Right atrium auricular region (tissue), 2 donors: Measurements from ENCODE around the gene LPAR2. TPM values are rescaled to one million over a fixed set of nuclear protein-coding genes. Genes with fewer than 3 reads are reported as not detected.
"Not testable (repeated sequence)": the region's sequence is repeated elsewhere in the genome, so short reads cannot be mapped to it uniquely, and the experiment has no call there.

Experiments used
- DNase-seq: peaks from one replicate; pipeline ENCODE4 v3.0.0-alpha.2; 2019; ENCODE audit warnings: low spot score
- H3K27ac ChIP-seq, 2 donors: fragments of 200-600 bp; sonication (generic); 1 replicate in 1 of 2; 2 replicates in 1 of 2; pipeline ENCODE4 v1.5.1; 2016 to 2019
- H3K27me3 ChIP-seq, 2 donors: fragments of 200-600 bp; sonication (generic); one replicate each; pipeline versions ENCODE4 v1.5.1 to v1.6.0; 2017 to 2019
- H3K36me3 ChIP-seq: fragments of 200-600 bp; sonication (generic); one replicate; pipeline ENCODE4 v1.5.1; 2016
- H3K4me1 ChIP-seq, 2 donors: fragments of 200-600 bp; sonication (generic); one replicate each; pipeline versions ENCODE4 v1.5.1 to v1.6.0; 2017 to 2019
- H3K4me3 ChIP-seq, 2 donors: fragments of 200-600 bp; sonication (generic); 1 replicate in 1 of 2; 2 replicates in 1 of 2; pipeline ENCODE4 v1.5.1; 2017 to 2019; ENCODE audit warnings: mild to moderate bottlenecking in 1 of 2, moderate library complexity in 1 of 2
- H3K9me3 ChIP-seq, 2 donors: fragments of 200-600 bp; sonication (generic); one replicate each; pipeline ENCODE4 v1.5.1; 2019
- total RNA-seq, 2 donors: library from RNA; depleted of rRNA; stranded (reverse); fragments of >200 nt; gene quantifications; one replicate each; pipeline ENCODE4 v1.1.0, GENCODE V29; 2016
- TF ChIP-seq, protein P1 (sequence below), 2 donors: fragments of 200-600 bp; sonication (generic); IDR thresholded peaks; one replicate each; pipeline ENCODE4 v1.5.1; 2019; ENCODE audit warnings: antibody characterized with exemption in 2 of 2

The LPAR2 gene
- total RNA-seq, 2 donors from 2014 or later, result 0.89 to 3.1 TPM

DNA sequence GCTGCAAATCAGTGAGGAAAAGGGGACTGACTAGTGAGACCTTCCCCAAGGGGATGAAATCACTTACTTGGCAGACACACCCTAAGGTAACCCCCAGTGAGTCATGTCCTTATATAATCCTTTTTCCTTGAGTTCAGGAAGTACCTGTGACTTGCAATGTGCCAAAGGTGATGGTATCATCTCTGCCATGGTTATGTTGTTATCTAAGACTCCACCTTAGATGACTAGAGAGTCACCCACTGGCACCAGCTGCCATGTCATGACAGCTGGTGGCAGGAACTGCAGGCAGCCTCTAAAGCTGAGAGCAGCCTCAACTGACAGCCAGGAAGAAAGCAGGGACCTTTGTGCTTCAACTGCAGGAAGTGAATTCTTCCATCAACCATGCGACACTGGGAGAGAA lies 22.0 kb downstream of the LPAR2 start:
- TF ChIP-seq, protein P1, sequence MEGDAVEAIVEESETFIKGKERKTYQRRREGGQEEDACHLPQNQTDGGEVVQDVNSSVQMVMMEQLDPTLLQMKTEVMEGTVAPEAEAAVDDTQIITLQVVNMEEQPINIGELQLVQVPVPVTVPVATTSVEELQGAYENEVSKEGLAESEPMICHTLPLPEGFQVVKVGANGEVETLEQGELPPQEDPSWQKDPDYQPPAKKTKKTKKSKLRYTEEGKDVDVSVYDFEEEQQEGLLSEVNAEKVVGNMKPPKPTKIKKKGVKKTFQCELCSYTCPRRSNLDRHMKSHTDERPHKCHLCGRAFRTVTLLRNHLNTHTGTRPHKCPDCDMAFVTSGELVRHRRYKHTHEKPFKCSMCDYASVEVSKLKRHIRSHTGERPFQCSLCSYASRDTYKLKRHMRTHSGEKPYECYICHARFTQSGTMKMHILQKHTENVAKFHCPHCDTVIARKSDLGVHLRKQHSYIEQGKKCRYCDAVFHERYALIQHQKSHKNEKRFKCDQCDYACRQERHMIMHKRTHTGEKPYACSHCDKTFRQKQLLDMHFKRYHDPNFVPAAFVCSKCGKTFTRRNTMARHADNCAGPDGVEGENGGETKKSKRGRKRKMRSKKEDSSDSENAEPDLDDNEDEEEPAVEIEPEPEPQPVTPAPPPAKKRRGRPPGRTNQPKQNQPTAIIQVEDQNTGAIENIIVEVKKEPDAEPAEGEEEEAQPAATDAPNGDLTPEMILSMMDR (IDR thresholded peaks at IDR 0.05), result no peak
- Histone ChIP-seq H3K36me3 (no peaks in the 10 kb centered on the region), H3K27me3 (no peaks in the 10 kb centered on the region), H3K9me3 (no peaks in the 10 kb centered on the region), H3K4me3 (no peak overlapping the region), H3K27ac (no peak overlapping the region), H3K4me1 (no peaks in the 10 kb centered on the region)
- DNase-seq, result no peak

DNA sequence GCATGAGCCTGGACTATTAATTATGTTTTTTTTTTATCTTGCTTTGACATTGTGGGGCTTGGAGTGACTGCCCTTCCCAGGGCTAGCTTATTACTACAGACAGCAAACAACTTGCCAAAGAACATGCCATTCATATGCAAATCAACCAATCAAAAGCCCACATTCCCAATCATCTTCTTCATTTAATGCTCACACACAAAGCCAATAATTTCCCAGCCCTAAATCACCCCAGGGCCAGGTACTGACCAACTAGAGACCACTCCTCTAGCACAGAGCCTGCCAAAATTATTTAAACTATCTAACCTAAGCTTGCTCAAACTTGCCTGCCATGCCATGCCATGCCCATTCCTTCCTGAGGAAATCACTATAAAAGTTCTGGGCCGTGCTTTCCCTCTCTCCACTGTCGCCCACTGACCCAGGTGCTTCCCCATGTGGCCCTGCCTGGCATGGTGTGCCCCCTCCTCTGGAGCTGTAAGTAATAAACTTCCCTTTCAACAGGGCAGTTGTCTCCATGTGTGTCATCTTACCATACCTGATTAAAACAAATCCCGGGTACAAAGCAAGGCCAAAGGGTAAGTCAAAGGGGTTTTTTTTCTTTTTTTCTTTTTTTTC lies 25.2 kb downstream of the LPAR2 start:
- H3K4me3 ChIP-seq, result no peak overlapping the region
- H3K27me3 ChIP-seq, result no peaks in the 10 kb centered on the region
- no peak overlapping the region for H3K27ac ChIP-seq
- no peaks in the 10 kb centered on the region for H3K36me3 ChIP-seq
- DNase-seq, result no peak
- TF ChIP-seq, protein P1 (IDR thresholded peaks at IDR 0.05), result no peak
- H3K4me1 ChIP-seq, result no peaks in the 10 kb centered on the region
- no peaks in the 10 kb centered on the region for H3K9me3 ChIP-seq

DNA sequence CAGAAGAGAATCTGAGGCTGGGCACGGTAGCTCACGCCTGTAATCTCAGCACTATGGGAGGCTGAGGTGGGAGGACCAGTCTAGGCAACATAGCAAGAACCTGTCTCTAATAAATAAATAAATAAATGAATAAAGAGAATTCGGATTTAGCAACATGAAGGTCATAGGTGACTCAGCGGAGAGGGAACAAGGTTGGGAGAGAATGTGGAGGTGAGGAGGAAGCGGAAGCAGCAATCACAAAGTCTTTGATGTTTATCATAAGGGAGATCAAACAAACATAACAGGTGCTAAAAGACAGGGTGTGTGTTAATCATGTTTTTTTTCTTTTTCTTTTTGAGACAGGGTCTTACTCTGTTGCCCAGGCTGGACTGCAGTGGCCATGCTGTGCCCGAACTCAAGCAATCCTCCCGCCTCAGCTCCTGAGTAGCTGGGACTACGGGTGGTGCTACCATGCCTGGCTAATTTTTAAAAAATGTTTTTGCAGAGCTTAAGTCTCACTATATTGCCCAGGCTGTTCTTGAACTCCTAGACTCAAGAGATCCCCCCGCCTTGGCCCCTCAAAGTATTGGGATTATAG lies 25.8 kb downstream of the LPAR2 start:
- Histone ChIP-seq H3K9me3 (no peaks in the 10 kb centered on the region), H3K4me3 (no peak overlapping the region), H3K27ac (no peak overlapping the region), H3K36me3 (no peaks in the 10 kb centered on the region), H3K27me3 (no peaks in the 10 kb centered on the region), H3K4me1 (no peaks in the 10 kb centered on the region)
- DNase-seq, result no peak
- TF ChIP-seq, protein P1 (IDR thresholded peaks at IDR 0.05), result no peak

DNA sequence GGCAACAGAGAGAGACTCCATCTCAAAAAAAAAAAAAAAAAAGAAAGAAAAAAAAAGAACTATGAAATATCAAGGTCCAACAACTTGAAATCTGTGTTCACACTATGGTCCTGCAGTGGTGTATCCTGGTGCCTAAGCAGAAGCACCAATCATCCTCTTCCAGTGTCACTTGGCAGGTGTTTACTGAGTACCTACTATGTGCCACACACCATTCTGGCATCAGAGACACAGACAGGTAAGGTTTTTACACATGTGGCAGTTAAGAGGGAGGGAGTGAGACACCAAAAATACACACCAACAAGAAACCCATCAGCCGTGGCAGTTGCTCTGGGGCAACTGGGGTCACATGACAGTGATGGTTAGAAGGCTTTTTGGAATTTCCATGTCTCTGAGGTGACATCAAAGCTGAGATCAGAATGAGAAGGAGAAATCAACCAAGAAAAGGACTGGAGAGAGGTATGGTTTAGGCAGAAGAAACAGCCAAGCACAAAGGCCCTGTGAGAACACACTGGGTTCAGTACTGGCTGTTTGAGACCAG lies 27.2 kb downstream of the LPAR2 start:
- DNase-seq, result no peak
- TF ChIP-seq, protein P1 (IDR thresholded peaks at IDR 0.05), result no peak
- H3K27me3 ChIP-seq, result no peaks in the 10 kb centered on the region

DNA sequence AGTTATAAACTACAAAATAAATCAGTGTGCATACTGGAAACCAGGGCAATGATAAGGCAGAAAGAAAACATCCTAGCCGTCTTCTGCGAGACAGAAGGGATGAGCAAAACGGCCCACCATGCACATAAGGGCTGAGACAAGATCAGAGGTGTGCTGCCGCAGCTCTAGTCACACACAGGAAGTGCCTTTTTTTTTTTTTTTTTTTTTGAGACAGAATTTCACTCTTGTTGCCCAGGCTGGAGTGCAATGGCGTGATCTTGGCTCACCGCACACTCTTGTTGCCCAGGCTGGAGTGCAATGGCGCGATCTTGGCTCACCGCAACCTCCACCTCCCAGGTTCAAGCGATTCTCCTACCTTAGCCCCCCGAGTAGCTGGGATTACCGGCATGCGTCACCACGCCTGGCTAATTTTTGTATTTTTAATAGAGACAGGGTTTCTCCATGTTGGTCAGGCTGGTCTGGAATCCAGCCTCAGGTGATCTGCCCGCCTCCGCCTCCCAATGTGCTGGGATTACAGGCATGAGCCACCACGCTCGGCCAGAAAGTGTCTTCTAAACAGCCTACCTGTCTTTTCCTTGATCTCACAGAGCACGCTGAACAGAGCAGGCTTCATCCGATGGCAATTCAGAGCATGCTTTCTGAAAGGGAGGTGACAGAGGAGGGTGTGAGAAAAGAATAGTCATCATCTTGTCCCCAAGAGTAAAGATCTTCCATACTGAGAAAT lies 29.1 kb downstream of the LPAR2 start:
- not testable (repeated sequence) for H3K9me3 ChIP-seq, DNase-seq, H3K27ac ChIP-seq, H3K36me3 ChIP-seq, H3K4me3 ChIP-seq, H3K27me3 ChIP-seq, H3K4me1 ChIP-seq

More for the DNA sequence above, 27.2 kb downstream of the LPAR2 start:
- Histone ChIP-seq H3K4me1 (no peaks in the 10 kb centered on the region), H3K27ac (no peak overlapping the region), H3K36me3 (no peaks in the 10 kb centered on the region), H3K4me3 (no peak overlapping the region), H3K9me3 (no peaks in the 10 kb centered on the region)

DNA sequence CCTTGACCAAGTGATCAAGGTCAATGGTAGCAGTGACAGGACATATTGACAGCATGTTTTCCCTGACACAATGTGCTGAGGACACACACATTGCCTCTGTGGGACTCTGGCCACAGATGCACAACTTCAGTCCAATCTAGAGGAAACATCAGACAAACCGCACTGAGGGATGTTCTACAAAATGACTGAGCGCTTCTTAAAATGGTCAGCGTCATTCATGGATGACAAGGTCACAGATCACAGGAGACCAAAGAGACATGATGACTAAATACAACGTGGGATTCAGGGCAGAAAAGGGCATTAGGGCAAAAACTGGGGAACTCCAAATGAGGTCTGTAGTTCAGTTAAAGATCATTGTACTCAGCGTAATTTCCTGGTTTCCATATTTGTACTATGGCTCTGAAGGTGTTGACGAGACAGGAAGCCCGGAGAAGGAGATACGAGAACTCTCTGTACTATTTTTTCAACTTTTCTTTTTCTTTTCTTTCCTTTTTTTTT lies 30.2 kb downstream of the LPAR2 start:
- DNase-seq, result no peak
- H3K27ac ChIP-seq, result no peak overlapping the region
- no peaks in the 10 kb centered on the region for H3K36me3 ChIP-seq
- no peaks in the 10 kb centered on the region for H3K4me1 ChIP-seq
- no peaks in the 10 kb centered on the region for H3K27me3 ChIP-seq
- no peak overlapping the region for H3K4me3 ChIP-seq
- no peaks in the 10 kb centered on the region for H3K9me3 ChIP-seq
- TF ChIP-seq, protein P1 (IDR thresholded peaks at IDR 0.05), result no peak
